Measurements from ENCODE around the gene RXRA. TPM values are rescaled to one million over a fixed set of nuclear protein-coding genes. Genes with fewer than 3 reads are reported as not detected.
A peak's percentile ranks its signal among the peaks of the same experiment; 100 is the strongest.

RXRA gene
- total RNA-seq, 1 experiment from 2014 or later: 17.2 TPM

GRCh38 chr9:134336924-134337323 is 10.7 kb downstream of the RXRA start:
- no peak for DNase-seq (ENCODE audit: low spot score)

- no peak for DNase-seq (ENCODE audit: low spot score)
These were observed 11.2 kb downstream of the RXRA start for GRCh38 chr9:134337469-134337868.

GRCh38 chr9:134338394-134339182 is 12.3 kb downstream of the RXRA start:
- DNase-seq (ENCODE audit: low spot score): no peak

GRCh38 chr9:134339183-134339806 is 13.0 kb downstream of the RXRA start:
- DNase-seq (ENCODE audit: low spot score): no peak

GRCh38 chr9:134340475-134341160 is 14.4 kb downstream of the RXRA start:
- DNase-seq (ENCODE audit: low spot score): no peak

- no peak for DNase-seq (ENCODE audit: low spot score)
These were observed 15.1 kb downstream of the RXRA start for GRCh38 chr9:134341306-134341705.

- DNase-seq (ENCODE audit: low spot score): no peak
These were observed 15.9 kb downstream of the RXRA start for GRCh38 chr9:134341929-134342745.

- DNase-seq (ENCODE audit: low spot score): no peak
These were observed 16.5 kb downstream of the RXRA start for GRCh38 chr9:134342746-134343115.

GRCh38 chr9:134343637-134344036 is 17.4 kb downstream of the RXRA start:
- no peak for DNase-seq (ENCODE audit: low spot score)

GRCh38 chr9:134344068-134344799 is 18.0 kb downstream of the RXRA start:
- no peak for DNase-seq (ENCODE audit: low spot score)

- no peak for DNase-seq (ENCODE audit: low spot score)
These were observed 18.6 kb downstream of the RXRA start for GRCh38 chr9:134344800-134345310.

- DNase-seq (ENCODE audit: low spot score): no peak
These were observed 19.5 kb downstream of the RXRA start for GRCh38 chr9:134345737-134346136.

- DNase-seq (ENCODE audit: low spot score): peak; percentile 61
These were observed 19.9 kb downstream of the RXRA start for GRCh38 chr9:134346151-134346550.

- no peak for DNase-seq (ENCODE audit: low spot score)
These were observed 20.8 kb downstream of the RXRA start for GRCh38 chr9:134346840-134347583.

GRCh38 chr9:134347996-134348395 is 21.7 kb downstream of the RXRA start:
- no peak for DNase-seq (ENCODE audit: low spot score)

- no peak for DNase-seq (ENCODE audit: low spot score)
These were observed 22.3 kb downstream of the RXRA start for GRCh38 chr9:134348404-134349155.

- DNase-seq (ENCODE audit: low spot score): no peak
These were observed 23.7 kb downstream of the RXRA start for GRCh38 chr9:134349936-134350335.

- DNase-seq (ENCODE audit: low spot score): no peak
These were observed 24.2 kb downstream of the RXRA start for GRCh38 chr9:134350416-134350994.

- DNase-seq (ENCODE audit: low spot score): no peak
These were observed 25.4 kb downstream of the RXRA start for GRCh38 chr9:134351606-134352176.
